ENCODE measurements around the gene CCNY.
"Not testable (repeated sequence)": the region's sequence is repeated elsewhere in the genome, so short reads cannot be mapped to it uniquely, and the experiment has no call there.

The CCNY gene

GRCh38 chr10:35354257-35354656 lies 17.9 kb downstream of the CCNY start:
- DNase-seq (ENCODE audit: low spot score), result not testable (repeated sequence)

- no peak for DNase-seq (ENCODE audit: low spot score)
Observed at GRCh38 chr10:35355971-35356724, 19.8 kb downstream of the CCNY start.

GRCh38 chr10:35356725-35357092 lies 20.4 kb downstream of the CCNY start:
- DNase-seq (ENCODE audit: low spot score), result no peak

- DNase-seq (ENCODE audit: low spot score), result no peak
Observed at GRCh38 chr10:35359056-35359455, 22.7 kb downstream of the CCNY start.

GRCh38 chr10:35359873-35360272 lies 23.6 kb downstream of the CCNY start:
- no peak for DNase-seq (ENCODE audit: low spot score)

GRCh38 chr10:35362701-35363350 lies 26.5 kb downstream of the CCNY start:
- DNase-seq (ENCODE audit: low spot score), result no peak

- DNase-seq (ENCODE audit: low spot score), result no peak
Observed at GRCh38 chr10:35363587-35363986, 27.3 kb downstream of the CCNY start.

- DNase-seq (ENCODE audit: low spot score), result no peak
Observed at GRCh38 chr10:35364808-35365207, 28.5 kb downstream of the CCNY start.

GRCh38 chr10:35365994-35366393 lies 29.7 kb downstream of the CCNY start:
- no peak for DNase-seq (ENCODE audit: low spot score)

- DNase-seq (ENCODE audit: low spot score), result no peak
Observed at GRCh38 chr10:35367107-35367859, 31.0 kb downstream of the CCNY start.

GRCh38 chr10:35367982-35368381 lies 31.7 kb downstream of the CCNY start:
- no peak for DNase-seq (ENCODE audit: low spot score)

GRCh38 chr10:35368485-35369048 lies 32.3 kb downstream of the CCNY start:
- no peak for DNase-seq (ENCODE audit: low spot score)

GRCh38 chr10:35369049-35369611 lies 32.8 kb downstream of the CCNY start:
- DNase-seq (ENCODE audit: low spot score), result no peak

GRCh38 chr10:35371731-35372130 lies 35.4 kb downstream of the CCNY start:
- no peak for DNase-seq (ENCODE audit: low spot score)

- no peak for DNase-seq (ENCODE audit: low spot score)
Observed at GRCh38 chr10:35372329-35372728, 36.0 kb downstream of the CCNY start.

- DNase-seq (ENCODE audit: low spot score), result no peak
Observed at GRCh38 chr10:35375091-35375765, 38.9 kb downstream of the CCNY start.

GRCh38 chr10:35377050-35377728 lies 40.9 kb downstream of the CCNY start:
- no peak for DNase-seq (ENCODE audit: low spot score)

GRCh38 chr10:35378541-35379210 lies 42.4 kb downstream of the CCNY start:
- DNase-seq (ENCODE audit: low spot score), result no peak

GRCh38 chr10:35379226-35380137 lies 43.2 kb downstream of the CCNY start:
- no peak for DNase-seq (ENCODE audit: low spot score)

- DNase-seq (ENCODE audit: low spot score), result no peak
Observed at GRCh38 chr10:35382096-35382495, 45.8 kb downstream of the CCNY start.

Measured in left forelimb (tissue), 1 donor.